ENCODE data around the gene TNS3. TPM values are rescaled to one million over a fixed set of nuclear protein-coding genes. Genes with fewer than 3 reads are reported as not detected.

The TNS3 gene
- total and polyA plus RNA-seq, 2 donors (not counting 3 experiments of a cell fraction or from before 2014, with no cell fraction given) = 10.4 to 45.1 TPM

DNA sequence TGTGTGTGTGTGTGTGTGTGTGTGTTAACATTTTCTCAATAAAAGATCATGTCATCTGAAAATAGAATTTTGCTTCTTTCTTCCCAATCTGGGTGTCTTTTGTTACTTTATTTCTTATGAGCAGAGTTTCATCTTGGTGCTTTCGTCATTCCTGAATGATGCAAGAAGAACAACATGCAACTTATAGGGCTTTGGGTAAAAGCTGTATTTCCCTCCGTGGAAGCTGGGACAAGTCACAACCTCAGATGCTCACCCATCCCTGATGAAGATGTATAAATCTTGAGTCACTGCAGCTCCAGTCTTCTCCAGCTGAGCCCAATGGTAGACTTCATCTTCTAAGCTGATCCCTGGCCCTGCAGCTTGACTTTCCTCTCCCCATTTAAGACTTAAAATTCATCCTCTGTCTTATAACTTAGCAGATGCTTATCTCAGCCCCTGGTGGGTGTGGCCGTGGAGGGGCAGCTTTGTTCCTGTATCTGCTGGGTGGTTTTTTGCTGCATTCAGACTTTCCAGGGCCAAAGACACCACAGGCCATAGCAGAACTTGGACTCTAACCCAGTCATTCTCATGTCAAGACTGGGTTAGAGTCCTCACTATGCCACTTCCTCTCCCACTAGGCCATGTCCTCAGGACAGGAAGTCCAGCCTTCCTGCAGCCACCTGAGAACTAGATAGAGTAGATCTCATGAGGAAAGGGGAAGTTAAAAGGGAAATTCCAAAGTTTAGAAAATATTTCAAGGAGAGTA, 356.4 kb downstream of the TNS3 start:
- H3K9me1 ChIP-seq (replicated peaks; ENCODE audit: control insufficient read depth, extremely low read depth, insufficient read depth, low read length) = no peaks in the 10 kb centered on the region
- intact Hi-C loops (cut with micrococcal nuclease) (no loop called here), dilution Hi-C loops (cut with MboI; ENCODE audit: extremely low pct_ligation_motif_present, low sequenced_read_pairs) (no loop called here)
- H3K27ac ChIP-seq (ENCODE audit: insufficient read depth, low read depth, low read length) = no peak overlapping the region
- FAIRE-seq (no peak), DNase-seq (ENCODE audit: low read depth, low spot score) (no peak)
- TF ChIP-seq POLR2AphosphoS5 (IDR thresholded peaks at IDR 0.05; ENCODE audit: insufficient read depth, low read depth, low read length) = no peak
- no peak for TF ChIP-seq MYC (IDR thresholded peaks at IDR 0.05; ENCODE audit: low read depth, low read length)
- no peak for TF ChIP-seq CTCF (IDR thresholded peaks at IDR 0.05; ENCODE audit: extremely low read depth in 1 of 2, insufficient read depth in 1 of 2, low read depth in 1 of 2, low read length in 2 of 2)
- H3K27me3 ChIP-seq (ENCODE audit: control insufficient read depth in 2 of 2, insufficient read depth in 2 of 2, low read length in 2 of 2) = no peaks in the 10 kb centered on the region
- no peak overlapping the region for H3K4me3 ChIP-seq (replicated peaks in 1 of 3; ENCODE audit: insufficient read depth in 1 of 3, low read depth in 1 of 3, low read length in 3 of 3)
- no peak overlapping the region for H3K4me2 ChIP-seq (ENCODE audit: insufficient read depth, low read length)
- no peaks in the 10 kb centered on the region for H3K36me3 ChIP-seq (ENCODE audit: control insufficient read depth in 2 of 2, extremely low read depth in 1 of 2, insufficient read depth in 2 of 2, low read length in 2 of 2)
- no peaks in the 10 kb centered on the region for H3K9me3 ChIP-seq (replicated peaks; ENCODE audit: control insufficient read depth, insufficient read depth, low read length)
- no peaks in the 10 kb centered on the region for H4K20me1 ChIP-seq (replicated peaks; ENCODE audit: control insufficient read depth, extremely low read depth, insufficient read depth, low read length)
- H2AFZ ChIP-seq (ENCODE audit: low read depth, low read length) = no peak overlapping the region
- H3K9ac ChIP-seq (replicated peaks; ENCODE audit: extremely low read depth, insufficient read depth, low read length) = no peak overlapping the region
- POLR2A ChIA-PET = no interaction called here
- CTCF ChIA-PET = no interaction called here
- no peaks in the 10 kb centered on the region for H3K4me1 ChIP-seq (ENCODE audit: control insufficient read depth, extremely low read depth, insufficient read depth, low read length)
- H3K79me2 ChIP-seq (ENCODE audit: control insufficient read depth, insufficient read depth, low read length) = no peaks in the 10 kb centered on the region
- BruUV-seq (replicated peaks) = no TSS peak

Measured in endothelial cell of umbilical vein (primary cell).